Spleen (tissue), 11 donors: ENCODE measurements around the gene WDR74. TPM values are rescaled to one million over a fixed set of nuclear protein-coding genes. Genes with fewer than 3 reads are reported as not detected.

Source experiments
- DNase-seq: peaks from one replicate; pipeline ENCODE4 v3.0.0-alpha.2; 2020
- H3K27ac ChIP-seq, 8 donors: fragments of 200-600 bp; sonication (generic) in 7 of 8; 1 replicate in 4 of 8; 2 replicates in 4 of 8; pipeline versions ENCODE4 v1.5.0 to v1.8.0; 2016 to 2021; ENCODE audit warnings: inconsistent platforms in 4 of 8, mild to moderate bottlenecking in 4 of 8, moderate library complexity in 1 of 8
- H3K27me3 ChIP-seq, 7 donors: fragments of 200-600 bp; sonication (generic) in 6 of 7; replicated peaks in 1 of 7; 1 replicate in 4 of 7; 2 replicates in 3 of 7; pipeline versions ENCODE4 v1.5.0 to v1.8.0; 2016 to 2021; ENCODE audit warnings: inconsistent platforms in 3 of 7, mild to moderate bottlenecking in 1 of 7
- H3K36me3 ChIP-seq, 6 donors: fragments of 200-600 bp; sonication (generic) in 5 of 6; 1 replicate in 4 of 6; 2 replicates in 2 of 6; pipeline versions ENCODE4 v1.5.0 to v1.8.0; 2016 to 2021; ENCODE audit warnings: inconsistent platforms in 2 of 6
- H3K4me1 ChIP-seq, 6 donors: fragments of 200-600 bp; sonication (generic) in 5 of 6; 1 replicate in 3 of 6; 2 replicates in 3 of 6; pipeline versions ENCODE4 v1.5.0 to v1.8.0; 2016 to 2021; ENCODE audit warnings: inconsistent platforms in 3 of 6
- H3K4me3 ChIP-seq, 8 donors: fragments of 200-600 bp; sonication (generic) in 7 of 8; 1 replicate in 4 of 8; 2 replicates in 4 of 8; pipeline versions ENCODE4 v1.5.0 to v1.8.0; 2016 to 2021; ENCODE audit warnings: inconsistent platforms in 4 of 8, mild to moderate bottlenecking in 4 of 8, moderate library complexity in 2 of 8
- H3K9me3 ChIP-seq, 8 donors: fragments of 200-600 bp; sonication (generic) in 7 of 8; 1 replicate in 4 of 8; 2 replicates in 4 of 8; pipeline versions ENCODE4 v1.5.0 to v1.8.0; 2016 to 2021; ENCODE audit warnings: inconsistent platforms in 4 of 8
- CTCF ChIP-seq, 11 experiments: fragments of 200-600 bp in 7 of 11; fragments of 450-650 bp in 4 of 11; sonication (generic) in 4 of 11; IDR thresholded peaks in 8 of 11; conservative IDR thresholded peaks in 3 of 11; 1 replicate in 7 of 11; 2 replicates in 4 of 11; pipeline versions ENCODE4 v1.4.0 to v1.8.0; 2016 to 2021; ENCODE audit warnings: antibody characterized with exemption in 11 of 11, inconsistent platforms in 4 of 11, mild to moderate bottlenecking in 1 of 11
- POLR2A ChIP-seq, 3 donors: fragments of 450-650 bp; IDR thresholded peaks; one replicate each; pipeline ENCODE4 v1.5.1; 2017; ENCODE audit warnings: antibody characterized with exemption in 3 of 3, mild to moderate bottlenecking in 1 of 3
- POLR2AphosphoS5 ChIP-seq, 3 donors: sonication (generic); formaldehyde crosslinking; IDR thresholded peaks; one replicate each; pipeline ENCODE4 v1.5.1; 2017; ENCODE audit warnings: antibody characterized with exemption in 3 of 3
- WGBS, 5 donors: extraction: QIAGEN DNeasy Blood & Tissue Kit in 3 of 5; methylation state at CpG; one replicate each; pipeline versions ENCODE4 v1.1.5 to v1.1.7; 2013 to 2018; 5-methylcytosine and 5-hydroxymethylcytosine counted together
- intact Hi-C: fragments of 100-400 bp; cut with DNase I; formaldehyde crosslinking; loops from one replicate; pipeline ENCODE4 v1.15.0; 2023; ENCODE audit warnings: low total_unique reads
- polyA plus RNA-seq, 3 donors: library from polyadenylated mRNA; stranded (reverse); fragments of 200-250 nt; gene quantifications; one replicate each; pipeline ENCODE4 v1.2.1, GENCODE V29; 2013
- total RNA-seq, 7 donors: library from RNA; depleted of rRNA in 3 of 7; stranded (reverse); fragments of >200 nt in 3 of 7; fragmentation: NEBNext Ultra II Directional in 4 of 7; extraction: Animal tissue kit (Norgen Biotek cat#: 25700) in 4 of 7; gene quantifications; one replicate each; pipeline versions ENCODE4 v1.1.0 to v1.2.1, GENCODE V29; 2016 to 2021
- donor health status: healthy with polysubstance abuse.
- donor health status: DM: no; HTN: no; CAD: no; lungs with moderate emphysema.
- donor health status: DM: no; HTN: no; CAD: no.
- donor health status: Bipolar disorder and iron deficiency.
- donor health status: healthy.
- donor health status: DM: no; HTN: no; CAD: no.
- donor health status: DM: yes; HTN: yes; CAD: no.

WDR74 gene
- total and polyA plus RNA-seq, 10 donors = 29.0 to 66.2 (median 50.1) TPM

DNA sequence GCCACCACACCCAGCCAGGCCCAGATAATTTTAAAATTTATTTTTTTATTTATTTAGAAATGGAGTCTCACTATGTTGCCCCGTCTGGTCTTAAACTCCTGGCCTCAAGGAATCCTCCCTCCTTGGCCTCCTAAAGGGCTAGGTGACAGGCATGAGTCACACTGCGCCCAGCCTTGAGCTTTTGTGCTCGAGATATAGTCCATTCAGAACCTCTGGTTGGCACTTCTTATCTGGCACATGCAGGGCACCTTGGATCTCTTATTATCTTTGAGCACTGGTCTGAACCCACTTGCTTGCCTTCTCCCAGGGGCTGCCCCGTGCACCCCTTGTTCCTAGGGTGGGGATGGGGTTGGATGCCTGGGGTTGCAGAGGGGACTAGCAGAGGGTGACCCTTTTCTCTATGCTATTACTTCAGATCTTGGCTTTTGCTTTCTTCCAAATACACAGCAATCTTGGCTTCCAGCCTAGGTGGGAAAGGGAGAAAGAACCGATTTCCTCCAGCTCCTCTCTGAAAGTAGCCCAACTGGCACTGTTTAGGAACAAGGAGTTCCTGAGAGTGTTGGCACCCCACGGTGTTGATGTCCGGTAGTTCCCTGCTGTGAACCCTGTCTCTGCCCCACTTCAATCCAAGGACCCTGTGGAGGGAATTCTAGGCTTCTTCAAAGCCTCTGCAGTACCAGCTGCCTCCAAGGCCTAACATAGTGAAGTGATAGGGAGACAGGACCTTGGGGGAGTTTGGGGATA, 40.0 kb upstream of the WDR74 start:
- no peak for DNase-seq
- H3K9me3 ChIP-seq = no peaks in the 10 kb centered on the region
- H3K4me1 ChIP-seq = peaks cover 22 to 46% (median 44%) of the 10 kb centered on the region in 6 donors
- H3K4me3 ChIP-seq = peak overlapping the region in 3 of 8 donors; percentile 83 to 100 (median 86)
- intact Hi-C loops = no loop called here
- H3K27me3 ChIP-seq = no peaks in the 10 kb centered on the region
- TF ChIP-seq POLR2A (IDR thresholded peaks at IDR 0.05) = no peak
- TF ChIP-seq POLR2AphosphoS5 (IDR thresholded peaks at IDR 0.05) = no peak
- TF ChIP-seq CTCF (IDR thresholded peaks at IDR 0.05 in 8 of 11, conservative IDR thresholded peaks at IDR 0.05 in 3 of 11) = no peak
- peak overlapping the region; percentile 96 to 100 (median 98) for H3K27ac ChIP-seq
- peaks cover 0 to 22% (median 20%) of the 10 kb centered on the region in 6 donors for H3K36me3 ChIP-seq
- WGBS, 5 donors = 71 to 86% (median 78%) methylated on average over 7 of the region's 7 CpGs

DNA sequence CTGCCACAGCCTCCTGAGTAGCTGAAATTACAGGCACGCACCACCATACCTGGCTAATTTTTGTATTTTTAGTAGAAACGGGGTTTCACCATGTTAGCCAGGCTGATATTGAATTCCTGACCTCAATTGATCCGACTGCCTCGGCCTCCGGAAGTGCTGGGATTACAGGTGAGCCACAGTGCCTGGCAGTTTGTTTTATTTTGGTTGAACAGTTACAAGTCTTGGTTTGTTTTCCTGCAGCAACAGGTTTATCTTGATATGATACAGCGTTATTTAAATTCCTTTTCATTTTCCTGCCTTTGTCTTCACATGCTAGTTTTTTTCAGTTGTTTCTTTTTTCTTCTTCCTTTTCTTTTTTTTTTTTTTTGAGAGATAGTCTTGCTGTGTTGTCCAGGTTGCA, 37.3 kb upstream of the WDR74 start:
- no peak overlapping the region for H3K4me3 ChIP-seq
- no peak for DNase-seq
- H3K36me3 ChIP-seq = no peaks in the 10 kb centered on the region
- H3K27ac ChIP-seq = no peak overlapping the region
- H3K9me3 ChIP-seq = no peaks in the 10 kb centered on the region
- 89 to 98% (median 93%) methylated on average over 6 of the region's 6 CpGs for WGBS, 5 donors
- H3K4me1 ChIP-seq = peaks cover 7 to 19% (median 17%) of the 10 kb centered on the region in 6 donors
- TF ChIP-seq CTCF (IDR thresholded peaks at IDR 0.05 in 8 of 11, conservative IDR thresholded peaks at IDR 0.05 in 3 of 11) (no peak), POLR2A (IDR thresholded peaks at IDR 0.05) (no peak), POLR2AphosphoS5 (IDR thresholded peaks at IDR 0.05) (no peak)
- H3K27me3 ChIP-seq = no peaks in the 10 kb centered on the region
- intact Hi-C loops = no loop called here

- Histone ChIP-seq H3K27me3 (no peaks in the 10 kb centered on the region), H3K36me3 (no peaks in the 10 kb centered on the region), H3K4me3 (no peak overlapping the region), H3K4me1 (peaks cover 7 to 17% (median 16%) of the 10 kb centered on the region in 6 donors), H3K27ac (no peak overlapping the region), H3K9me3 (no peaks in the 10 kb centered on the region)
- WGBS, 5 donors = 87 to 95% (median 92%) methylated on average over 6 to 7 of the region's 7 CpGs
- intact Hi-C loops = no loop called here
- TF ChIP-seq CTCF (IDR thresholded peaks at IDR 0.05 in 8 of 11, conservative IDR thresholded peaks at IDR 0.05 in 3 of 11) = no peak
- no peak for TF ChIP-seq POLR2AphosphoS5 (IDR thresholded peaks at IDR 0.05)
- TF ChIP-seq POLR2A (IDR thresholded peaks at IDR 0.05) = no peak
- DNase-seq = no peak
Observed at GRCh38 chr11:62875698-62876478, 36.5 kb upstream of the WDR74 start.

- no peak overlapping the region for H3K4me3 ChIP-seq
- 93 to 98% (median 96%) methylated on average over 7 of the region's 7 CpGs for WGBS, 5 donors
- peaks cover 4 to 10% (median 8%) of the 10 kb centered on the region in 6 donors for H3K4me1 ChIP-seq
- no peaks in the 10 kb centered on the region for H3K36me3 ChIP-seq
- no peak overlapping the region for H3K27ac ChIP-seq
- TF ChIP-seq POLR2AphosphoS5 (IDR thresholded peaks at IDR 0.05) (no peak), CTCF (IDR thresholded peaks at IDR 0.05 in 8 of 11, conservative IDR thresholded peaks at IDR 0.05 in 3 of 11) (no peak), POLR2A (IDR thresholded peaks at IDR 0.05) (no peak)
- H3K9me3 ChIP-seq = no peaks in the 10 kb centered on the region
- DNase-seq = peak; percentile 3
- intact Hi-C loops = no loop called here
- H3K27me3 ChIP-seq = no peaks in the 10 kb centered on the region
Observed at GRCh38 chr11:62874851-62875250, 35.5 kb upstream of the WDR74 start.
